MM.1S (cell line): ENCODE measurements around the gene SMC6.

Experiments used
- CTCF ChIP-seq: fragments of 300-600 bp; sonication (generic); IDR thresholded peaks from 2 replicates; pipeline ENCODE4 v1.5.1; 2016; ENCODE audit warnings: antibody characterized with exemption, low read length, mixed read lengths
- EZH2 ChIP-seq: fragments of 300-600 bp; sonication (generic); optimal IDR thresholded peaks from 2 replicates; pipeline ENCODE3; 2017; ENCODE audit warnings: low read depth, mild to moderate bottlenecking, antibody characterized with exemption, low read length, mixed read lengths
- EZH2phosphoT487 ChIP-seq: fragments of 300-600 bp; sonication (generic); IDR thresholded peaks from 2 replicates; pipeline ENCODE4 v1.6.1; 2018; ENCODE audit warnings: antibody characterized with exemption, low read length

- TF ChIP-seq CTCF (no peak), EZH2 (no peak), EZH2phosphoT487 (no peak)
Observed at GRCh38 chr2:17758118-17758517, 4.5 kb upstream of the SMC6 start.
